HepG2 (cell line): ENCODE results near the gene TAF3. TPM values are rescaled to one million over a fixed set of nuclear protein-coding genes. Genes with fewer than 3 reads are reported as not detected.

Experiments
- AGO1 ChIP-seq: fragments of 200-400 bp; formaldehyde crosslinking; IDR thresholded peaks from 2 replicates; pipeline ENCODE4 v1.6.1; 2017; ENCODE audit warnings: mild to moderate bottlenecking, low read depth, low read length, moderate library complexity; ENCODE audit not compliant: poor library complexity, severe bottlenecking
- CC2D1A ChIP-seq: sonication (generic); formaldehyde crosslinking; IDR thresholded peaks from 2 replicates; pipeline ENCODE4 v1.8.1; 2023; ENCODE audit warnings: mild to moderate bottlenecking, missing genetic modification reagents
- CHD4 ChIP-seq: fragments of 200-600 bp; sonication (generic); IDR thresholded peaks from 2 replicates; pipeline ENCODE4 v1.7.0; 2017; ENCODE audit warnings: mild to moderate bottlenecking, low read length, borderline replicate concordance
- FUBP1 ChIP-seq: sonication (generic); formaldehyde crosslinking; IDR thresholded peaks from 2 replicates; pipeline ENCODE4 v1.5.1; 2020; ENCODE audit warnings: missing genetic modification reagents, mild to moderate bottlenecking, borderline replicate concordance
- HMG20B ChIP-seq: conservative IDR thresholded peaks from 2 replicates; pipeline ENCODE4 v1.6.1; 2016; ENCODE audit warnings: missing genetic modification reagents, missing compliant biosample characterization
- HNF4G ChIP-seq, 2 experiments: sonication (generic) in 1 of 2; formaldehyde crosslinking in 1 of 2; IDR thresholded peaks; 2 replicates each; pipeline versions ENCODE4 v1.4.0 to v1.6.1; 2011 to 2020; ENCODE audit warnings: borderline replicate concordance in 2 of 2, low read depth in 2 of 2, mild to moderate bottlenecking in 2 of 2, low read length in 1 of 2, missing genetic modification reagents in 1 of 2, moderate library complexity in 1 of 2
- HNRNPUL1 ChIP-seq: fragments of 200-400 bp; formaldehyde crosslinking; IDR thresholded peaks from 2 replicates; pipeline ENCODE4 v1.6.1; 2017; ENCODE audit warnings: low read depth, mild to moderate bottlenecking, low read length, moderate library complexity
- KDM5B ChIP-seq: sonication (generic); formaldehyde crosslinking; IDR thresholded peaks from 2 replicates; pipeline ENCODE4 v1.4.0; 2020; ENCODE audit warnings: missing genetic modification reagents, mild to moderate bottlenecking, borderline replicate concordance
- PHF20 ChIP-seq: sonication (generic); formaldehyde crosslinking; IDR thresholded peaks from 2 replicates; pipeline ENCODE4 v1.5.0; 2020; ENCODE audit warnings: mild to moderate bottlenecking, missing genetic modification reagents
- POLR2G ChIP-seq: fragments of 200-400 bp; formaldehyde crosslinking; IDR thresholded peaks from 2 replicates; pipeline ENCODE4 v1.6.1; 2018; ENCODE audit warnings: mild to moderate bottlenecking, low read depth, low read length, moderate library complexity
- PRDM10 ChIP-seq: sonication (generic); formaldehyde crosslinking; IDR thresholded peaks from 2 replicates; pipeline ENCODE4 v1.4.0; 2020; ENCODE audit warnings: low read depth, missing genetic modification reagents
- TARDBP ChIP-seq: sonication (generic); formaldehyde crosslinking; IDR thresholded peaks from 2 replicates; pipeline ENCODE4 v1.8.0; 2022; ENCODE audit warnings: mild to moderate bottlenecking, missing genetic modification reagents
- ZBTB39 ChIP-seq: sonication (generic); formaldehyde crosslinking; IDR thresholded peaks from 2 replicates; pipeline ENCODE4 v1.5.0; 2020; ENCODE audit warnings: missing genetic modification reagents
- ZC3H13 ChIP-seq: sonication (generic); formaldehyde crosslinking; IDR thresholded peaks from 2 replicates; pipeline ENCODE4 v1.8.1; 2023; ENCODE audit warnings: mild to moderate bottlenecking, missing genetic modification reagents, moderate library complexity
- ZNF17 ChIP-seq: sonication (generic); formaldehyde crosslinking; IDR thresholded peaks from 2 replicates; pipeline ENCODE4 v1.5.0; 2020; ENCODE audit warnings: mild to moderate bottlenecking, missing genetic modification reagents
- ZNF33A ChIP-seq: sonication (generic); formaldehyde crosslinking; IDR thresholded peaks from 2 replicates; pipeline ENCODE4 v1.5.1; 2020; ENCODE audit warnings: missing genetic modification reagents, mild to moderate bottlenecking, moderate library complexity, borderline replicate concordance
- ZNF431 ChIP-seq: sonication (generic); formaldehyde crosslinking; IDR thresholded peaks from 2 replicates; pipeline ENCODE4 v1.9.0; 2022; ENCODE audit warnings: missing genetic modification reagents, low read depth, mild to moderate bottlenecking, borderline replicate concordance
- ZNF558 ChIP-seq: sonication (generic); formaldehyde crosslinking; IDR thresholded peaks from 2 replicates; pipeline ENCODE4 v1.9.0; 2022; ENCODE audit warnings: mild to moderate bottlenecking, missing genetic modification reagents, borderline replicate concordance
- ZNF597 ChIP-seq: sonication (generic); formaldehyde crosslinking; IDR thresholded peaks from 2 replicates; pipeline ENCODE4 v1.5.0; 2020; ENCODE audit warnings: missing genetic modification reagents
- ZNF879 ChIP-seq: sonication (generic); formaldehyde crosslinking; IDR thresholded peaks from 2 replicates; pipeline ENCODE4 v1.8.1; 2023; ENCODE audit warnings: missing genetic modification reagents
- polyA plus RNA-seq, 8 experiments: library from polyadenylated mRNA; depleted of rRNA in 3 of 8; stranded (reverse) in 7 of 8; unstranded in 1 of 8; fragments of >200 nt; fragmentation: Illumina TruSeq in 4 of 8; extraction: Trizol in 4 of 8; gene quantifications; 2 replicates each; pipeline versions ENCODE4 v1.2.1 to v1.2.3, GENCODE V29; 2011 to 2016; ENCODE audit warnings: low read depth in 4 of 8, missing spikeins in 1 of 8, mixed read lengths in 1 of 8; ENCODE audit not compliant: insufficient read depth in 1 of 8
- total RNA-seq, 5 experiments: library from RNA; depleted of rRNA; stranded (reverse); fragments of >200 nt; fragmentation: Illumina TruSeq; extraction: Trizol; gene quantifications; 2 replicates each; pipeline ENCODE4 v1.2.3, GENCODE V29; 2016; ENCODE audit warnings: low read depth in 1 of 5

The TAF3 gene
- total and polyA plus RNA-seq, 2 of the 13 experiments (the other 11 are each of a cell fraction or from before 2014, with no cell fraction given): 1.7 to 2.9 TPM

GRCh38 chr10:8050556-8051108 lies 232.3 kb downstream of the TAF3 start (continued):
- TF ChIP-seq CC2D1A (CRISPR knock-in tag) (no peak), ZNF597 (CRISPR knock-in tag) (no peak), HMG20B (CRISPR knock-in tag) (peak; percentile 91), KDM5B (CRISPR knock-in tag) (peak; percentile 75; the same call in 1 of the 2 replicates), ZNF558 (CRISPR knock-in tag) (no peak), HNRNPUL1 (no peak), ZC3H13 (CRISPR knock-in tag) (no peak), FUBP1 (CRISPR knock-in tag) (no peak), ZNF17 (CRISPR knock-in tag) (no peak), ZNF33A (CRISPR knock-in tag) (no peak), PHF20 (CRISPR knock-in tag) (no peak), ZBTB39 (peak; percentile 78; the same call in 1 of the 2 replicates), POLR2G (no peak), ZNF879 (CRISPR knock-in tag) (0 out of 2 replicates have a peak, but pooled peaks have one; percentile 46), PRDM10 (CRISPR knock-in tag) (no peak), AGO1 (no peak), HNF4G (IDR thresholded peaks at IDR 0.05; ENCODE audit: borderline replicate concordance, low read depth, low read length) (peak; percentile 93), HNF4G (CRISPR knock-in tag; IDR thresholded peaks at IDR 0.05; ENCODE audit: borderline replicate concordance, low read depth) (peak; percentile 74; the same call in 1 of the 2 replicates), TARDBP (0 out of 2 replicates have a peak, but pooled peaks have one; percentile 18), CHD4 (no peak), ZNF431 (no peak)
